Superior temporal gyrus (tissue), 1 donor: ENCODE data around the gene CEP70.
"Not testable (repeated sequence)": the region's sequence is repeated elsewhere in the genome, so short reads cannot be mapped to it uniquely, and the experiment has no call there.

ENCODE experiments used
- DNase-seq: peaks from one replicate; pipeline ENCODE4 v3.0.0-alpha.2; 2016; ENCODE audit errors: extremely low spot score

The CEP70 gene

GRCh38 chr3:138511945-138512344 is 82.1 kb downstream of the CEP70 start:
- DNase-seq = no peak

DNA sequence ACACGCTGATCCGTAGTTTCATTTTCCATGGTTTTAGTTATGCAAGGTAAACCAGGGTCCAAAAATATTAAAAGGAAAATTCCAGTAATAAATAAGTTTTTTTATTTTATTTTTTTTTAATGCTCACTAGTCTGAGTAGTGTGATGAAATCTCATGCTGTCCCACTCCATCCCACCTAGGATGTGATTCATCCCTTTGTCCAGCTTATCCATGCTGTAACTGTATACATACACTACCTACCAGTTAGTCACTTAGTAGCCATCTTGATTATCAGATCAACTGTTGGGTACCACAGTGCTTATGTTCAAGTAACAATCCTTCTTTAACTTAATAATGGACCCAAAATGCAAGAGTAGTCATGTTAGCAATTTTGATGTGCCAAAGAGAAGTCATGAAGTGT is 84.5 kb downstream of the CEP70 start:
- no peak for DNase-seq

DNA sequence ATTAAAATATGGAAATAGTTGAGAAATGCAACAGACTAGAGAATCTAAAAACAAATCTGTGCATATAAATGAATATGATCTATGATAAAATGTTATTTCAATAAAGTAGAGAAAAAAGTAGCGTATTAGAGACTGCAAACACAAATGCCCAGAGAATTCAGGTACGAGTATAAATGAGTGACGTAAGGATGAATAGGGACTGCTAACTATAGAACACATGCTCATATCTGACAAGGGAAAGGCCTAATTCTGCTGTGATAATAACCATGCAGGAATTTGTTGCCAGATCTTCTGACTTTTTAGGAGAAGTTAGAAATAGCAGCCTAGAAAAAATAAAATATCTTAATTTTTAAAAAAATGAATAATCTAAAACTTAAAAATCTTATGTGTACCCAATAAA is 86.5 kb downstream of the CEP70 start:
- DNase-seq = no peak

DNA sequence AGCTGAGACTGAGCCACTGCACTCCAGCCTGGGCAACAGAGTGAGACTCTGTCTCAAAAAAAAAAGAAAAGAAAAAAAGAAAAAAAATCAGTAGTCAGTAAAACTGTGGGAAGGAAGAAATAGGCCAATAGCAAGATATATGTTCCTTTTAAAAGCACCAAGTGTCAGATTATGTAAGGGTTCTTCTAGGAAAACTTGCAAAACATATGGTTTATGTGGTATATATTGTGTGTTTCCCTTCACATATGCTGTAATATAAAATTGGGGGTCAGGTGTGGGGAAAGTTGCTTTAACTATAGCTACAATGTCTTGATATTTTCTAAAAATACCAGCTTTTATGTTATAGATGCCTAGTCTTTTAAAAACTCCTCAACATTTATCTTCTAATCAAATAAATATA is 95.1 kb downstream of the CEP70 start:
- no peak for DNase-seq

DNA sequence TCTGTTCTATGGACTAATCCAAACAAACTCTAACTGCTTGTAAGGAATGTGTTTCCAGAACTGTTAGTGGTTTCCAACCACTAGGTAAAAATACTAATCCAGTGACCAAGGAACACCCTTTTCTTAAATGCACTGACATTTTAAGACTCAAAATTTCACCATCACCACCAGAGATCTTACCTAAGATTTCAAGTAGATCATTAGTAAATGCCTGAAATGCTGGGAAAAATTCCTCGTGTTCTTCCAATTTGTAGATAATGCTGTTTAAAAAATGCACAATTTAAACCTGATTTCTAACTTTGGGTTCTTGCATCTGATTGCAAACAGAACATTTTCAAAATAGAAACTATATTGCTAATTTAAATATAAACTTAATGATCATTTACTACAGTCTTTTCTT is 96.2 kb downstream of the CEP70 start:
- no peak for DNase-seq

DNA sequence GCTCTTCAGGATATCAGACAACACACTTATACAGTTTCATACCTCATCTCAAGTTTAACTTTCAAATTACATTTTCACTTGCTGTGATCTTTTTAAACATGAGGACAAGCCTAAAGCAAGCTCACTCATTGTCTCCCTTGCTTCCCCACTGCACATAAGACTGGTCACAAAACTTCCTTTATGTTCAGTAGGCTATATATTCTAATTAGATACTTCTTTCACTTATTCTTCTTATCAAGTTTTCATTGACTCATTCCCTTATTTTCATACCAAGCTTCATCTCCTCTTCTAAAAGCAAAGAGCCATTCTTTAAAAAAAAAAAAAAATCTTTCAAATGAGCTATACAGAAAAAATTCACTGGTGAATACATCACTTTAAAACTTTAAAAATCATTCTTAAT is 97.0 kb downstream of the CEP70 start:
- no peak for DNase-seq

DNA sequence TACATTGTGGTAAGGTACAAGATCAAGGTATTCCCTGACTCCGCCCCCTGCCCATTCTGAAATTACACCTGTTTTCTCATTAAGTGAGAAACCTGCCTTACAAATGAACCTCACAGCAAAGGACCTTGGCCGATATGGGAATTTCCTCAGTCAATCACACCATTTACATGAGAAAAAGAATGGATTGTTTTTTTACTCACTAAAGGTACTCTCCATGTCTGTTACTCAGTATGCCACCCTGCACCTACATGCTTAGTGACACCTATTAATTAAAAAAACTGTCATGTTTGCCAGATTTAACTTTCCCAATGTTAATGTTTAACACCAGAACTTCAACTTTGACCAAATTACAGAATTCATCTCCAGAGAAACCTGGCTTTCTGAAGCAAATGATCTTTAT is 97.6 kb downstream of the CEP70 start:
- DNase-seq = no peak

DNA sequence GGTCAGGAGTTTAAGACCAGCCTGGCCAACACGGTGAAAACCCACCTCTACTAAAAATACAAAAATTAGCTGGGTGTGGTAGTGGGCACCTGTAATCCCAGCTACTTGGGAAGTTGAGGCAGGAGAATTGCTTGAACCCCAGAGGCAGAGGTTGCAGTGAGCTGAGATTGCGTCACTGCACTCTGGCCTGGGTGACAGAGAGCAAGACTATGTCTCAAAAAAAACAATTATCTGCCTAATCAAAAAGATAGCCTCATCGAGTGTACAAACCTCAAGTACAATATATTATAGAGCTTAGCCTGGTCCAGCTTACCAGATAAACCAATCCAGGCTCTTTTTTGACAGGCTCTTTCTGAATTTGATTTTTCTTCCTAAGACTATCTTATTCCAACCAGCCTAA is 98.4 kb downstream of the CEP70 start:
- DNase-seq = not testable (repeated sequence)

- DNase-seq = no peak
Measured at GRCh38 chr3:138494607-138494929, 99.5 kb downstream of the CEP70 start.

DNA sequence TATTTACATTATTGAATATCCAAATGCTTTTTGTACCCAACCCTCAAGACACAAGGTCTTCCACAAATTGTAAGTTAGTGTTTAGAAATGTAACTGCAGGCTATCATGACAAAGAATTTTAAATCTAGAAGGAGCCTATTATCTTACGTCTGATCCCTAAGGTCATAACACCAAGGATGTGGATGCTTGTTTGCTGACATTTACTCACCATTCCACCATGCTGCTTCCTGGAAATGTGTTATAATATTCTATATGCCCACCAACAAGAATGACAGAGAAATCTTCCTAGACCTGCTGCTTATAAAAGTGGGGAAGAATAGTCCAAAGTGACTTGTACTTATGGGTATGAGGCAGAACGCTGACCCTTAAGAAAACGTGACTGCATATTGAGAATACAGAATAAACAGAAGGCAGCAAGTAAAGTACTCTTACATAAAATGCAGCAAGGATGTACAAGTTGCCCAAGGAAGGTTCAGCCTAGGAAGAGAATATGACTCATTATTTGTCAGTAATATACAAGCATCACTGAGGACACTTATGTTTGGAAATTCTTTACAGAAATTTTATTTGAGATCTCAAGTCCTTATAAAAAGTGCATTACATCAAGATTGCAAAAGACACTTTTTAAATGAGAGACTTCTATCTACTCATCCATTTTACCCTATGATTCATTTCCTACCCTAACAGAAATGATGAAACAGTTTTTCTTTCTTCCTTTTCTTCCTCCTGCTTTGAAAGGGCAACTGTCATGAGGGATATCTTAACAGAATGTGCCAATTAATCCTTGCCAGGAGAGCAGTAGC is 100.1 kb downstream of the CEP70 start:
- peak; percentile 40 for DNase-seq

- DNase-seq = no peak
Measured at GRCh38 chr3:138492980-138493675, 100.9 kb downstream of the CEP70 start.

- no peak for DNase-seq
Measured at GRCh38 chr3:138491971-138492370, 102.1 kb downstream of the CEP70 start.

DNA sequence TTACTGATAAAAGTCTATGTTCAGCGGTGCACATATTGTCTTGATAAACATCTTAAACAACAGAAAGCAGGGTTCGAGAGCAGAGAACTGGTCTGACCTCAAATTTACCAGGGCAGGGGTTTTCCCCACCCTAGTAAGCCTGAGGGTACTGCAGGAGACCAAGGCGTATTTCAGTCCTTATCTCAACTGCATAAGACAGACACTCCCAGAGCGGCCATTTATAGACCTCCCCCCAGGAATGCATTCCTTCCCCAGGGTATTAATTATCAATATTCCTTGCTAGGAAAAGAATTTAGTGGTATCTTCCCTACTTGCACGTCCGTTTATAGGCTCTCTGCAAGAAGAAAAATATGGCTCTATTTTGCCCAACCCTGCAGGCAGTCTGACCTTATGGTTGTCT is 107.5 kb downstream of the CEP70 start:
- DNase-seq = not testable (repeated sequence)

- not testable (repeated sequence) for DNase-seq
Measured at GRCh38 chr3:138484672-138485071, 109.4 kb downstream of the CEP70 start.

GRCh38 chr3:138479438-138479863 is 114.6 kb downstream of the CEP70 start:
- DNase-seq = peak; percentile 38

- DNase-seq = no peak
Measured at GRCh38 chr3:138477801-138478200, 116.3 kb downstream of the CEP70 start.

DNA sequence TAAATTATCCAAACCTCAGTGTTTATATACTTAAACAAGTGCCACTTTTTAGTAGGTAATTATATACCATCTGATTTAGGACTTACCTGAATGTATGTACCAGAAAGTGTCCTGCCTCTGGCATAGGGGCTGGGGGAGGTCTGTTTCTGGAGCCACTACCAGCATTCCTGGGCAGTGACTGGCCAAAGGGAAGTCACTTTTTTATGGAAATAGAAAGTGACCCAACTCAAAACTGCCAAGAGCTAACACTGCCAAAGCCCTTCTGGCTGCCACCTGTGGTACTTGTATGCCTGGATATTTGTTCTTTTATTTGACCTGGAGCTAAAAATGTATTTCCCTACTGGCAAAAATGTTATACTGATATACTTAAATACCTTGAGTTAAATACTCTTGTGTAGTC is 116.9 kb downstream of the CEP70 start:
- DNase-seq = no peak

DNA sequence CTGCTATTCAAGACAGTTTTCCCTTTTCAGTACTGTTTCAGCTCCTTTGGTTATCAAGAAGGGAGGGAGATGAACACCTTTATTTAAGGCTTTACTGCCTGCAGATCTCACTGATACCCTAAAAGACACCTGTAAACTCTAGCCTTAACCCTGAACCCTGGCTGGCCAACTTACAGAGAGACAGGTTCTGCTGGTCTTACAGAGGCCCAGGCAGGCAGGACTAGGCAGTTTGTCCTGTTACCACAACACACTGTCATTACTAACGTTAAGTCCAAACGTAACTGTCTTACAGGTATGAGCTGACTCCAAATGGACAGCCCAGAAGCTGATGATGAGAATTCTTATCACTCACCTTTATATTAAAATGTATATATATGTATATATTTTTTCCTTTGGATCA is 117.5 kb downstream of the CEP70 start:
- no peak for DNase-seq

GRCh38 chr3:138474163-138474562 is 119.9 kb downstream of the CEP70 start:
- DNase-seq = no peak

- no peak for DNase-seq
Measured at GRCh38 chr3:138473391-138473790, 120.7 kb downstream of the CEP70 start.

GRCh38 chr3:138472141-138472825 is 121.8 kb downstream of the CEP70 start:
- DNase-seq = no peak

- no peak for DNase-seq
Measured at GRCh38 chr3:138471481-138471880, 122.6 kb downstream of the CEP70 start.

DNA sequence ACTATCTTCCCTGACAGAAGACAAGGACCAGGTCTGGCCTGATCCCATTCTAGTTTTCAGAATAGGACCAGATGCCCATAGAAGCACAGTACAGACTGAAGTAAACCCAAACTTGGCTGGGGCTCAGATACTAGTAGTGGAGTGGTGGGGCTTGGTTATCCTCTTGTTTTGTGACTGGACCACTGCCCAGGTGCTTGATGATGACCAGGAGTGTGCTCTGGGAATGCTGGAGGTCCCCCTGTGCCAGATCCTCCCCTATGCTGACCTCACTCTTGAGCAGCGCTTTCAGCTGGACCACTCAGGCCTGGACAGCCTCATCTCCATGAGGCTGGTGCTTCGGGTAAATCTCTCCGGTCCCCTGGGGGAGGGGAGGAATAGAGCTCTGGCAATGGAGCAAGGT is 123.4 kb downstream of the CEP70 start:
- no peak for DNase-seq
